Upper lobe of left lung (tissue), 4 donors: ENCODE results near the gene UBXN4.

ENCODE experiments used
- POLR2A ChIP-seq, 4 donors: fragments of 450-650 bp; IDR thresholded peaks; one replicate each; pipeline ENCODE4 v1.5.1; 2016 to 2017; ENCODE audit warnings: antibody characterized with exemption in 4 of 4, mild to moderate bottlenecking in 2 of 4
- POLR2AphosphoS5 ChIP-seq, 2 donors: sonication (generic); formaldehyde crosslinking; IDR thresholded peaks; one replicate each; pipeline ENCODE4 v1.5.1; 2017; ENCODE audit warnings: antibody characterized with exemption in 2 of 2
- TF ChIP-seq, protein P1 (sequence below), 6 experiments: fragments of 450-650 bp in 4 of 6; fragments of 200-600 bp in 2 of 6; sonication (generic) in 2 of 6; IDR thresholded peaks; one replicate each; pipeline ENCODE4 v1.5.1; 2016 to 2019; ENCODE audit warnings: antibody characterized with exemption in 6 of 6

DNA sequence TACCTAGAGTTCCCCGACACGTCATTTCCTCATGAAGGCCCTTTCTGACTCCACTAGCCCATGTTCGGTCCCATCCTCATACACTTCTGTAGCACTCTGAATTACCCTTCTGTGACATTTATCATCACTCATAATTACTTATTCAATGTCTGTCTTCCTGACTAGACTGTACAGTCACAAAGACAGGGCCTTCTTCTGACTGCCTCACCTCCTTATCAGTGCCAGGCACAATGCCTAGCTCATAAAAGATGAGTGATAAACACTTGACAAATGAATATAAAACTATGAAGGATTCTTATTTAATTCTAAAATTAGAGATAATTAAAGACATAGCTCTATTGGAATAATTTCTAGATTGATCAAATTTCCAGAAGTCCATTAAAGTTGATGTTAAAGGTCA, 1.4 kb upstream of the UBXN4 start:
- TF ChIP-seq, protein P1, sequence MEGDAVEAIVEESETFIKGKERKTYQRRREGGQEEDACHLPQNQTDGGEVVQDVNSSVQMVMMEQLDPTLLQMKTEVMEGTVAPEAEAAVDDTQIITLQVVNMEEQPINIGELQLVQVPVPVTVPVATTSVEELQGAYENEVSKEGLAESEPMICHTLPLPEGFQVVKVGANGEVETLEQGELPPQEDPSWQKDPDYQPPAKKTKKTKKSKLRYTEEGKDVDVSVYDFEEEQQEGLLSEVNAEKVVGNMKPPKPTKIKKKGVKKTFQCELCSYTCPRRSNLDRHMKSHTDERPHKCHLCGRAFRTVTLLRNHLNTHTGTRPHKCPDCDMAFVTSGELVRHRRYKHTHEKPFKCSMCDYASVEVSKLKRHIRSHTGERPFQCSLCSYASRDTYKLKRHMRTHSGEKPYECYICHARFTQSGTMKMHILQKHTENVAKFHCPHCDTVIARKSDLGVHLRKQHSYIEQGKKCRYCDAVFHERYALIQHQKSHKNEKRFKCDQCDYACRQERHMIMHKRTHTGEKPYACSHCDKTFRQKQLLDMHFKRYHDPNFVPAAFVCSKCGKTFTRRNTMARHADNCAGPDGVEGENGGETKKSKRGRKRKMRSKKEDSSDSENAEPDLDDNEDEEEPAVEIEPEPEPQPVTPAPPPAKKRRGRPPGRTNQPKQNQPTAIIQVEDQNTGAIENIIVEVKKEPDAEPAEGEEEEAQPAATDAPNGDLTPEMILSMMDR (IDR thresholded peaks at IDR 0.05): no peak
- TF ChIP-seq POLR2A (IDR thresholded peaks at IDR 0.05) (no peak), POLR2AphosphoS5 (IDR thresholded peaks at IDR 0.05) (no peak)
